Loucy (cell line): Measurements from ENCODE around the gene GORASP1.

Experiments used
- CTCF ChIP-seq: fragments of 200-600 bp; sonication (generic); conservative IDR thresholded peaks from 2 replicates; pipeline ENCODE4 v1.5.1; 2014; ENCODE audit warnings: mild to moderate bottlenecking, antibody characterized with exemption, low read length
- EZH2phosphoT487 ChIP-seq: fragments of 200-600 bp; IDR thresholded peaks from 2 replicates; pipeline ENCODE4 v1.6.1; 2018; ENCODE audit warnings: antibody characterized with exemption, mild to moderate bottlenecking, moderate library complexity, borderline replicate concordance

- TF ChIP-seq CTCF (no peak), EZH2phosphoT487 (no peak)
These were observed 4.7 kb upstream of the GORASP1 start for GRCh38 chr3:39112113-39112512.
